ENCODE results near the gene KDM8.

Gene KDM8

DNA sequence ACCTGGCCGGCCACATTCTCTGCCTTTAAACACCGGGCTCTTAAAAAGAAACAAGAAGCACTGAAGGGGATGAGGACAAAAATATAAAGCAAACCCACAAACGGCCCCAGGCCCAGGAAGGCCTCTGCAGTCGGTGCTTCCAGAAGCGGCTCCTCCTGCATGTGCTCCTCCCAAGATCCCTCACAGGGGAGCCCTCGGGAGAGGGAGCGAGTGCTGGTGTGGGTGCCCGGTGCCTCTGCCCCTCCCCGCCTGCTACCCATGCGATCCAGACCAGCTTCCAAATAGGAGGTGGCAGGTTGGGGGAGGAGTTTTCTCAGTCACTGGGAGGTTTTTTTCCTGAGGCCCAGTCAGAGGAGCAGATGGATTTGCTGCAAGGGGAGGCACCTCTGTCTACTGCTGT, 15.8 kb downstream of the KDM8 start:
- H3K4me2 ChIP-seq (ENCODE audit: low read depth, low read length) = no peak overlapping the region
- no peak overlapping the region for H3K9ac ChIP-seq (ENCODE audit: low read length)
- no peak for TF ChIP-seq EZH2 (optimal IDR thresholded peaks at IDR 0.05; ENCODE audit: low read depth, low read length)
- TF ChIP-seq CTCF (IDR thresholded peaks at IDR 0.05; ENCODE audit: low read length) = no peak
- no peak for TF ChIP-seq EZH2phosphoT487 (IDR thresholded peaks at IDR 0.05; ENCODE audit: low read length)

GRCh38 chr16:27220120-27220519, 16.8 kb downstream of the KDM8 start:
- Histone ChIP-seq H3K9me2 (replicated peaks; ENCODE audit: insufficient read depth, low read length) (no peaks in the 10 kb centered on the region), H3K9me3 (replicated peaks; ENCODE audit: insufficient read depth, low read length) (no peaks in the 10 kb centered on the region), H3K4me2 (ENCODE audit: low read depth, low read length) (no peak overlapping the region), H3K9ac (ENCODE audit: low read length) (no peak overlapping the region), H3K4me1 (ENCODE audit: low read length) (peaks cover 7% of the 10 kb centered on the region), H3K4me3 (ENCODE audit: low read length) (no peak overlapping the region), H2AFZ (ENCODE audit: low read length) (no peak overlapping the region), H3K36me3 (replicated peaks; ENCODE audit: insufficient read depth, low read length) (no peaks in the 10 kb centered on the region), H3F3A (ENCODE audit: insufficient read depth, low read length) (peaks cover 3% of the 10 kb centered on the region), H3K79me2 (ENCODE audit: low read length) (no peaks in the 10 kb centered on the region), H4K20me1 (ENCODE audit: insufficient read depth, low read length) (no peaks in the 10 kb centered on the region), H3K27ac (ENCODE audit: low read length) (no peak overlapping the region), H3K27me3 (replicated peaks; ENCODE audit: insufficient read depth, low read length) (no peaks in the 10 kb centered on the region)
- TF ChIP-seq EZH2phosphoT487 (IDR thresholded peaks at IDR 0.05; ENCODE audit: low read length) = no peak
- TF ChIP-seq EZH2 (optimal IDR thresholded peaks at IDR 0.05; ENCODE audit: low read depth, low read length) = no peak
- no peak for TF ChIP-seq CTCF (IDR thresholded peaks at IDR 0.05; ENCODE audit: low read length)
- no peak for DNase-seq

More for the DNA sequence above, 15.8 kb downstream of the KDM8 start:
- no peaks in the 10 kb centered on the region for H3K9me2 ChIP-seq (replicated peaks; ENCODE audit: insufficient read depth, low read length)
- no peak overlapping the region for H3K27ac ChIP-seq (ENCODE audit: low read length)
- no peak overlapping the region for H2AFZ ChIP-seq (ENCODE audit: low read length)
- H3K36me3 ChIP-seq (replicated peaks; ENCODE audit: insufficient read depth, low read length) = no peaks in the 10 kb centered on the region
- H3K4me1 ChIP-seq (ENCODE audit: low read length) = no peaks in the 10 kb centered on the region
- no peaks in the 10 kb centered on the region for H3K27me3 ChIP-seq (replicated peaks; ENCODE audit: insufficient read depth, low read length)
- H3K4me3 ChIP-seq (ENCODE audit: low read length) = no peak overlapping the region
- H3K9me3 ChIP-seq (replicated peaks; ENCODE audit: insufficient read depth, low read length) = no peaks in the 10 kb centered on the region
- no peak for DNase-seq
- H4K20me1 ChIP-seq (ENCODE audit: insufficient read depth, low read length) = no peaks in the 10 kb centered on the region
- H3F3A ChIP-seq (ENCODE audit: insufficient read depth, low read length) = no peaks in the 10 kb centered on the region
- H3K79me2 ChIP-seq (ENCODE audit: low read length) = no peaks in the 10 kb centered on the region

DNA sequence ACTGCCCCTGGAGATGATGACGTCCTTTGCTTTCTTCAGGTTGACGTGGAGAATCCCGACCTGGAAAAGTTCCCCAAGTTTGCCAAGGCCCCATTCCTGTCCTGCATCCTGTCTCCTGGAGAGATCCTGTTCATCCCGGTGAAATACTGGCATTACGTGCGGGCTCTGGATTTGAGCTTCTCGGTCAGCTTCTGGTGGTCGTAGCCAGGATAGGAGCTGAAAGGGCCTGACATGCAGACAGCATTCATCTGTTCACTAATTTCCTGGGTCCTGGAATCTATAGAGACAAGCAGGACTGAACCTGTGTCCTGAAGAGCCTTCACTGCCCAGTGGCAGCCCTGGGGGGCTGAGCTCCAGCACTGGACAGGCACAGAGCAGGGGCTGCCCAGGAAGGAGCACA, 17.2 kb downstream of the KDM8 start:
- H3K4me3 ChIP-seq (ENCODE audit: low read length) = no peak overlapping the region
- H4K20me1 ChIP-seq (ENCODE audit: insufficient read depth, low read length) = no peaks in the 10 kb centered on the region
- no peak overlapping the region for H3K4me2 ChIP-seq (ENCODE audit: low read depth, low read length)
- H2AFZ ChIP-seq (ENCODE audit: low read length) = no peak overlapping the region
- H3K9ac ChIP-seq (ENCODE audit: low read length) = no peak overlapping the region
- TF ChIP-seq EZH2 (optimal IDR thresholded peaks at IDR 0.05; ENCODE audit: low read depth, low read length) = no peak
- no peak for TF ChIP-seq CTCF (IDR thresholded peaks at IDR 0.05; ENCODE audit: low read length)
- TF ChIP-seq EZH2phosphoT487 (IDR thresholded peaks at IDR 0.05; ENCODE audit: low read length) = no peak
- DNase-seq = no peak
- H3K27ac ChIP-seq (ENCODE audit: low read length) = no peak overlapping the region
- no peaks in the 10 kb centered on the region for H3K36me3 ChIP-seq (replicated peaks; ENCODE audit: insufficient read depth, low read length)
- no peaks in the 10 kb centered on the region for H3K79me2 ChIP-seq (ENCODE audit: low read length)
- H3F3A ChIP-seq (ENCODE audit: insufficient read depth, low read length) = peaks cover 7% of the 10 kb centered on the region
- no peaks in the 10 kb centered on the region for H3K9me2 ChIP-seq (replicated peaks; ENCODE audit: insufficient read depth, low read length)
- peaks cover 11% of the 10 kb centered on the region for H3K4me1 ChIP-seq (ENCODE audit: low read length)
- H3K9me3 ChIP-seq (replicated peaks; ENCODE audit: insufficient read depth, low read length) = no peaks in the 10 kb centered on the region
- no peaks in the 10 kb centered on the region for H3K27me3 ChIP-seq (replicated peaks; ENCODE audit: insufficient read depth, low read length)
